Measurements from ENCODE around the gene MACROD2. TPM values are rescaled to one million over a fixed set of nuclear protein-coding genes. Genes with fewer than 3 reads are reported as not detected.

The MACROD2 gene
- total RNA-seq, 1 donor from 2014 or later: not detected

DNA sequence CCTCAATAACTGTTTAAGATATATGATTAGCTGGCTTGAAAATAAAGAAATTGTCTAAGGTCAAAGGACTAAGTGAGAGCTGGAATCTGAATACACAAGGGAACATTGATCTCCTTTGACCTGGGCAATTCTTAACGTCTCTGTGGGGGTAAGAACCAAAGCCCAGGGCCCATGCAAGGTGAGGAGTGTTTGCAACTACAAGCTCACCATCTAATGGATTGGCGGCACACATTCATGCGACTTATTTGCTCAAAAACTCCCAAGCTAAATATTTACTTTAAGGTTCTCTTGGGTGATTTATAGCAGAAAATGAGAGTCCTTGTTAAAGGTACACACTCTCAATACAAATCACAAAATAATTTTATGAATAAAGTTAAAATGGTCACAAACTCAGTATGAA is 734.1 kb downstream of the MACROD2 start:
- no peaks in the 10 kb centered on the region for H3K4me1 Mint-ChIP-seq (ENCODE audit: low read depth)
- no peak overlapping the region for H3K4me3 Mint-ChIP-seq
- H3K27me3 Mint-ChIP-seq (ENCODE audit: insufficient read depth): no peaks in the 10 kb centered on the region
- H3K36me3 Mint-ChIP-seq (ENCODE audit: low read depth): no peaks in the 10 kb centered on the region
- intact Hi-C loops (cut with micrococcal nuclease): loop anchor here (10.0 kb wide), 1 partner anchor 45 kb away; no protein-coding TSS in a partner anchor
- no peaks in the 10 kb centered on the region for H3K9me3 Mint-ChIP-seq
- no peak for DNase-seq (ENCODE audit: low spot score)
- no peak overlapping the region for H3K27ac Mint-ChIP-seq

DNA sequence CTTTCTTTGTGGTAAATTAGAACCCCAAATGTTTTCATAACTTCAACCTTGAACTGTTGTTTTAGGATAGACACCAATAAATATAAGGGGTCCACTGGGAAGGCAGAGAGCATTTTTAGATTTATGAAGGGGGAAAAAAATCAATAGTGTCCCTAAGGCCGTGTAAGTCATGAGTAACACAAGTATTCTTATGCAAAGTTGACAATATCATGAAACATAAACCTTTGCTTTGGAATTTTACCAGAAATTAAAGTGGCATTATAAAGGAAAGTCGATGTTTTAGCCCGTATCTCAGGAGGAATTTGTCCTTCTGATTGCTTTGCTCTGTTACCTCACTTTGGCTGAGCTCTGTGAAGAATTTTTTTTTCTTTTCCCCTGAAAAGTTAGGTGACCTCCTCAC is 737.0 kb downstream of the MACROD2 start:
- DNase-seq (ENCODE audit: low spot score): no peak
- H3K27ac Mint-ChIP-seq: no peak overlapping the region
- intact Hi-C loops (cut with micrococcal nuclease): no loop called here
- H3K4me3 Mint-ChIP-seq: no peak overlapping the region
- no peaks in the 10 kb centered on the region for H3K27me3 Mint-ChIP-seq (ENCODE audit: insufficient read depth)
- no peaks in the 10 kb centered on the region for H3K36me3 Mint-ChIP-seq (ENCODE audit: low read depth)
- H3K9me3 Mint-ChIP-seq: peaks cover 4% of the 10 kb centered on the region
- no peaks in the 10 kb centered on the region for H3K4me1 Mint-ChIP-seq (ENCODE audit: low read depth)

DNA sequence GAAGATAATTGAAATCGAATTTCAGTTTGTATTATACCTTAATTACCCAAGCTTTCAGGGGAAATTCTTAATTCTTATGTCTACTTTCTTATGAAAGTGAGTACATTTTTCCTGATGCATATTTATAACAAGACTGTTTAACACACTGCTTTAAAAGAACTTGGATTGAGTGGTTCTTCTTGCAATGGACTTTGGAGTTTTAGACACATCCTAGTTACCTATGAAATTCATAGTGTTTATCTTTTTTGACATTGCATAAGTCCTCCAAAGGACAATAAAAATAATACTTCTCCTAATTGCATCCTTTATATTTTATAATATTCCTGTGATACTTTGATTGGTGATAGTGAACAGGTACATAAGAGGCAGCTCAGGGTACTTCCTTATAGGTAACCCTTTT is 737.7 kb downstream of the MACROD2 start:
- Mint-ChIP-seq H3K36me3 (ENCODE audit: low read depth) (no peaks in the 10 kb centered on the region), H3K27ac (no peak overlapping the region), H3K27me3 (ENCODE audit: insufficient read depth) (no peaks in the 10 kb centered on the region), H3K9me3 (peaks cover 4% of the 10 kb centered on the region), H3K4me3 (no peak overlapping the region), H3K4me1 (ENCODE audit: low read depth) (no peaks in the 10 kb centered on the region)
- no peak for DNase-seq (ENCODE audit: low spot score)
- intact Hi-C loops (cut with micrococcal nuclease): no loop called here

DNA sequence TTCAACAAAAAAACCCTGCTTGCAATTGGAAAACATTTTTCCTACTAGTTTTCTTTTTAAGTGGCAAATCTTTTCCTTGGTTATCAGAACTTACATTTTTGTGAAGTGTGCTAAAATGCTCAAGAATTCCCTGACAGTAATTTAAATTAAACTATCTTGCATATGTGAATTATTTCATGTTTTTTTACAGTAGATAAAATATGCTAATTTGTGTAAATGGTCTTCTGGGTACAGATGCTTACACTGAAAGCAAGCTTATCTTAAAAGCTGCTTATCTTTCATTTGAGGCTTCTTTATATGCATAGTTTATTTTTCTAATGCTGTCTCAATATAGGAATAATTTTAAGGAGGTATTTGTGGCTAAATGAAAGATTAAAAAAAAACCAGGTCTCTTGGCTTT is 745.1 kb downstream of the MACROD2 start:
- intact Hi-C loops (cut with micrococcal nuclease): no loop called here
- H3K4me3 Mint-ChIP-seq: no peak overlapping the region
- peaks cover 8% of the 10 kb centered on the region for H3K9me3 Mint-ChIP-seq
- H3K27me3 Mint-ChIP-seq (ENCODE audit: insufficient read depth): no peaks in the 10 kb centered on the region
- DNase-seq (ENCODE audit: low spot score): no peak
- no peaks in the 10 kb centered on the region for H3K36me3 Mint-ChIP-seq (ENCODE audit: low read depth)
- H3K27ac Mint-ChIP-seq: no peak overlapping the region
- H3K4me1 Mint-ChIP-seq (ENCODE audit: low read depth): no peaks in the 10 kb centered on the region

DNA sequence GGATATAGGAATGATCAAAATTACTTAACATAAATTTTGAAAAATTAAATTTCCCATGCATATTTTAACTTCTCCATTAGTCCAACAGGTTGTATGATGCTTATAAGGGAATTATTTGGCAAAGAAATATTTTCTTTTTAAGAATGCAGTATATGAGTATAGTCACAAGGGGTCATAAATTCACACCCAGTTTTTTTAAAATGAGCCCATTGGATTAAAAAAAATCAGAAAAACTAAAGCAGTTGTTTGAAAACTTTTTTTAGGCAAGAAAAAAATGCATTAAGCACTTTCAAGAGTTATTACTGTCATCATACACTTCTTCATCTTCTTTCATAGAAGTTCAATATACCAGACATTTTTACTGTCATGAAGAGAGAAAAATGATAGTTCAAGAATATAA is 746.3 kb downstream of the MACROD2 start:
- Mint-ChIP-seq H3K9me3 (peaks cover 12% of the 10 kb centered on the region), H3K27me3 (ENCODE audit: insufficient read depth) (no peaks in the 10 kb centered on the region), H3K36me3 (ENCODE audit: low read depth) (no peaks in the 10 kb centered on the region), H3K27ac (no peak overlapping the region), H3K4me3 (no peak overlapping the region), H3K4me1 (ENCODE audit: low read depth) (no peaks in the 10 kb centered on the region)
- intact Hi-C loops (cut with micrococcal nuclease): no loop called here
- DNase-seq (ENCODE audit: low spot score): no peak

DNA sequence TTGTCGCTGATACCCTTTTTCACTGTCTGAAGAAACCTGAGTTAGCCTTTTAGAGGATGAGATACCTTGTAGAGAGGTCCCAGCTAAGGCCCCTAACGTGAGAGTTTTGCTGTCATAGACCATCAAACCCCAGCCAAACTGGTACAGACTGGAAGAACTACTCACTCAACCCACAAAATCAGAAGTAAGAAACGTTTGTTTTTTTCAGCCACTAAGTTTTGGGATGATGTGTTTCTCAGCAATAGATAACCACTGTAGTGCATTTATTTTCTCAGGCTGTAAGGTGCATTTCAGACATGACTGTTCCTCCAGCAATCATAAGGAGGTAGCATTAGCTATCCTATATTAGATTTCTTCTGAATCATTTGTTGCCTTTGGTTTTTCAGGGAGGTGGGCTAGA is 749.4 kb downstream of the MACROD2 start:
- intact Hi-C loops (cut with micrococcal nuclease): no loop called here
- H3K27ac Mint-ChIP-seq: no peak overlapping the region
- H3K36me3 Mint-ChIP-seq (ENCODE audit: low read depth): no peaks in the 10 kb centered on the region
- H3K4me3 Mint-ChIP-seq: no peak overlapping the region
- H3K9me3 Mint-ChIP-seq: peaks cover 19% of the 10 kb centered on the region
- no peaks in the 10 kb centered on the region for H3K27me3 Mint-ChIP-seq (ENCODE audit: insufficient read depth)
- DNase-seq (ENCODE audit: low spot score): no peak
- no peaks in the 10 kb centered on the region for H3K4me1 Mint-ChIP-seq (ENCODE audit: low read depth)

DNA sequence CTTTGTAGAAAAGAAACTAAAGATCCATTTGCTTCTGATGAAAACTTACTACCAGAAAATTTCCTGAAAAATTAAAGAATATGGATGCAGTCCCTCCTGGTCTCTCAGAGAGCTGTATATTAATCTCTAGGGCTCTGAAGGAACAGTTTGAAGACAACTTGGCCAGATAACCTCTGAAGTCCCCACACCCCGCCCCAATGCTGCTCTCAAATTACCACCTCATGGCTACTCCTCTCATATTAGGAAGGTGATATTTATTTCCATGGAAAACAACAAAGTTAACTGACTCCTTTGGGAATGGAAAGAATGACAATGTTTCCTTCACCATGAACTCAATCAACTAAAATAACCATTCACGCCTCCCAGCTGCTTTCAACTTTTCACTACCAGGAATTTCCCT is 750.5 kb downstream of the MACROD2 start:
- Mint-ChIP-seq H3K27ac (no peak overlapping the region), H3K4me1 (ENCODE audit: low read depth) (no peaks in the 10 kb centered on the region), H3K27me3 (ENCODE audit: insufficient read depth) (no peaks in the 10 kb centered on the region), H3K4me3 (no peak overlapping the region), H3K9me3 (peaks cover 19% of the 10 kb centered on the region), H3K36me3 (ENCODE audit: low read depth) (no peaks in the 10 kb centered on the region)
- intact Hi-C loops (cut with micrococcal nuclease): no loop called here
- no peak for DNase-seq (ENCODE audit: low spot score)

DNA sequence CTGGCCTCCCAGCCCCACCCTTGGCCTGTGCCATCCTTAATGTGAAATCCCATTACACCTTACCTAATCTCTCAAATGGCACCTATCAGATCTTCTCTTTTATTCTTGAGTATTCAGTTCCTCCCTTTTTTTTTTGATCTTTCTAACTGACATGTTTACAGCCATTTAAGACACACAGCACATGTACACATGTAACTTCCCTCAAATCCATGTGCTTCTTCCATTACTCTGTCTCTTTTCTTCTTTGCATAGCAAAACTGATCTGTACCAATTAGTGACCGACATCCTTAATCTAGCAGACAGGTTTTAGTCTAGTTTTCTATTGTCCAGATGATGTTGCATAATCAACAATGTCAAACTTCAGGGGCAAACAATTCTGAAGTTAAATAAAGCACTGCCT is 755.9 kb downstream of the MACROD2 start:
- H3K4me3 Mint-ChIP-seq: no peak overlapping the region
- H3K27ac Mint-ChIP-seq: no peak overlapping the region
- no peaks in the 10 kb centered on the region for H3K27me3 Mint-ChIP-seq (ENCODE audit: insufficient read depth)
- intact Hi-C loops (cut with micrococcal nuclease): no loop called here
- H3K36me3 Mint-ChIP-seq (ENCODE audit: low read depth): no peaks in the 10 kb centered on the region
- no peaks in the 10 kb centered on the region for H3K4me1 Mint-ChIP-seq (ENCODE audit: low read depth)
- DNase-seq (ENCODE audit: low spot score): no peak
- H3K9me3 Mint-ChIP-seq: peaks cover 8% of the 10 kb centered on the region

DNA sequence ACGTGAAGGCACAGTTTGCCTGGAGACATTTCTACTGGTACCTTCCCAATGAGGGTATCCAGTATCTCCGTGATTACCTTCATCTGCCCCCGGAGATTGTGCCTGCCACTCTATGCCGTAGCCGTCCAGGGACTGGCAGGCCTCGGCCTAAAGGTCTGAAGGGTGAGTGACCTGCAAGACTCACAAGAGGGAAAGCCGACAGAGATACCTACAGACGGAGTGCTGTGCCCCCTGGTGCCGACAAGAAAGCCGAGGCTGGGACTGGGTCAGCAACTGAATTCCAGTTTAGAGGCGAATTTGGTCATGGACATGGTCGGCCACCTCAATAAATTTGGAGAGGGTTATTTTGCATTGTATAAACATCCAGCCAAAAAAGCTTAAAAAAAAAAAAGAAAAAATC is 762.4 kb downstream of the MACROD2 start:
- Mint-ChIP-seq H3K4me3 (no peak overlapping the region), H3K4me1 (ENCODE audit: low read depth) (no peaks in the 10 kb centered on the region), H3K27me3 (ENCODE audit: insufficient read depth) (no peaks in the 10 kb centered on the region), H3K27ac (no peak overlapping the region), H3K36me3 (ENCODE audit: low read depth) (no peaks in the 10 kb centered on the region), H3K9me3 (peaks cover 5% of the 10 kb centered on the region)
- intact Hi-C loops (cut with micrococcal nuclease): no loop called here
- no peak for DNase-seq (ENCODE audit: low spot score)

DNA sequence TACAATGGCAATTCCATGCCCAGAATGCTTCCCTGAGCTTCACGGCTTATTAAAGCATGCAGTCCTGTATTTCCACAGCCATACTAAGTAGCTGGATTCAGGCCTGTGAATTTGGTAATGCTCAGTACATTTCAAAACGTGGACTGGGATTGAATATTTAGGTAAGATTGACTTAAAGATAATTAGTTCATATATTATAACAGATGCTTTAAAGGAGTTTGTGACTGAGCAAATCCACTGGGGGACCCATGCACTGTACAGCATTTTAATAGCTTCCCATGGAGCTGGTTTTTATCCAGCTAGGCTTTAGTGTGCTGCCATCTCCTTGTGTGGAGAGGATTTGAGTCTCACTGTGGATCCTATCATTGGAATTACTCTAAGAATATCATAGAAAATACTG is 763.0 kb downstream of the MACROD2 start:
- no peak for DNase-seq (ENCODE audit: low spot score)
- intact Hi-C loops (cut with micrococcal nuclease): no loop called here
- H3K36me3 Mint-ChIP-seq (ENCODE audit: low read depth): no peaks in the 10 kb centered on the region
- H3K4me3 Mint-ChIP-seq: no peak overlapping the region
- H3K27me3 Mint-ChIP-seq (ENCODE audit: insufficient read depth): no peaks in the 10 kb centered on the region
- H3K9me3 Mint-ChIP-seq: peaks cover 11% of the 10 kb centered on the region
- no peak overlapping the region for H3K27ac Mint-ChIP-seq
- no peaks in the 10 kb centered on the region for H3K4me1 Mint-ChIP-seq (ENCODE audit: low read depth)

DNA sequence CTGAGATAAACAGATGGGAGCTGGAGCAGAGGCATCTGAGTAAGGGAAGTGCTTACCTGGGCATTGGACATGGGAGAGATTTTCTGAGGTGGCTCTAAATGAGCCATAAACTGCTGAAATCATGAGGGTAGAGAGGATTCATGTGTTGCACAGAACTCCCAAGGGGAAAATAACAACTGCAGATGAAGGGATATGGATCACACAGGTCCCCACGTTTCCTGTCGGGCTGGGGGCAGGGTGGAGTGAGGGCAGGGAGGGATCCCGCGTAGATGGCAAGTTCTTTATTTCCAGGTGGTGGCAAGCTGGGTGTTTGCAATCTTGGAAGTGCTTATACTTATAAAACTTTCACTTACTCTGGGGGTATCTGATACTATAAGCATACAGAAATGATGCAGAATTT is 764.7 kb downstream of the MACROD2 start:
- no peaks in the 10 kb centered on the region for H3K4me1 Mint-ChIP-seq (ENCODE audit: low read depth)
- no peak overlapping the region for H3K27ac Mint-ChIP-seq
- H3K36me3 Mint-ChIP-seq (ENCODE audit: low read depth): no peaks in the 10 kb centered on the region
- no peak for DNase-seq (ENCODE audit: low spot score)
- H3K4me3 Mint-ChIP-seq: no peak overlapping the region
- intact Hi-C loops (cut with micrococcal nuclease): no loop called here
- H3K9me3 Mint-ChIP-seq: peaks cover 13% of the 10 kb centered on the region
- H3K27me3 Mint-ChIP-seq (ENCODE audit: insufficient read depth): no peaks in the 10 kb centered on the region

DNA sequence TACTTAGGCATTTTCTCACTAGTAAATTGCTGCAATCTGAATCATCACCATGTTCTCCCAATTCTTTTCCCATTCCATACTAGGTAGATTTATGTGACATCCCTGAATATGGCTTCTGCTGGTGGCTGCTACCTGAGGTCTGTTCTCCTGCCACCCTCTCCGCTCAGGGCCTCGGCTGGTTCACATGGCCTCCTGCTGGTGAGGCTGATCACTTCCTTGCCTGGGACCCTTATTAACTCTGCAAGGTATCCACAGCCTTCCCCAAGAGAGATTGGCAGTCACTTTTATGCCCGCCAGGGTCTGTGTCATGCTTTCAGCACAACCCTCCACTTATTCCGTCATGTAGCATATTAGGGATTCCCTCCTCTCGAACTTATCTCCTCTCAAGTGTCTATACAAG is 766.6 kb downstream of the MACROD2 start:
- H3K9me3 Mint-ChIP-seq: peaks cover 17% of the 10 kb centered on the region
- H3K36me3 Mint-ChIP-seq (ENCODE audit: low read depth): no peaks in the 10 kb centered on the region
- no peaks in the 10 kb centered on the region for H3K27me3 Mint-ChIP-seq (ENCODE audit: insufficient read depth)
- intact Hi-C loops (cut with micrococcal nuclease): no loop called here
- H3K4me3 Mint-ChIP-seq: no peak overlapping the region
- H3K27ac Mint-ChIP-seq: no peak overlapping the region
- H3K4me1 Mint-ChIP-seq (ENCODE audit: low read depth): no peaks in the 10 kb centered on the region
- DNase-seq (ENCODE audit: low spot score): no peak

DNA sequence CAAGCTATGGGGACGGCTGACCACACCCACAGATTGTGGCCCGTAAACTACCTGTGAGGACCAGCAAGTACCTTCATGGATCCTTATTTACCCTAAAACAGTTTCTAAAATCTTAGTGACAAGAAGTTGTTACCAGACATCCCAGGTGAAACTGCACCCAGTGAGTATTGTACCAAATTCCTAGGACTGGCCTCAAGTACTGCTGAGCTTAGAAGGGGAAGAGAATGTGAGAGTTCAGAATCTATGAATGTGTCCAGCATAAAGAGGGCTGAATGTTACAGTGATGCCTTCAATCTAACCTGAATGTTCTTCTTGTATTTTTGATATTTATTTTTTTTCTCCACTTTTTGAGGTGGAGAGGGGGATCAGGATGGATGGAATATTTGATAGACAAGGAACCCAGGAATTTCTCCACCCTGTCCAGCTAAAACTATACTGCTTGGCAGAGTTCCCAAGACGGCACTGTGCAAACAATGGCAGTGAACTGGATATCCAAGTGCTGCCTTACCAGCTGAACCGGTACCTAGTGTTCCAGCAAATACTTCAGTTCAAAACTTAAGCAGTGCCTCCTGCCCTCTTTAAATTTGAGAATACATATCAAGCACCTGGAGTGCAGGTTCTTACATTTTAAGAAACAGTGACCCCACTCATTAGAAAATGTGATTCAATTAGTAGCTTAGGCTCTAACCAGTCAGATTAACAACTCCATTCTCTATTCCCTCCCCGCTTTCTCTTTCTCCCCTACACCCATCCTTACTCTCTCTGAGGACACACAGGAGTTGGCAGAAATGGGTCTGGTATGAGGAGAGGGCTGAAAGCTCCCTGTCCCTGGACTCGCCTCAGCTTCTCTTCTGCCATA is 769.4 kb downstream of the MACROD2 start:
- no peaks in the 10 kb centered on the region for H3K27me3 Mint-ChIP-seq (ENCODE audit: insufficient read depth)
- H3K9me3 Mint-ChIP-seq: peaks cover 15% of the 10 kb centered on the region
- intact Hi-C loops (cut with micrococcal nuclease): no loop called here

DNA sequence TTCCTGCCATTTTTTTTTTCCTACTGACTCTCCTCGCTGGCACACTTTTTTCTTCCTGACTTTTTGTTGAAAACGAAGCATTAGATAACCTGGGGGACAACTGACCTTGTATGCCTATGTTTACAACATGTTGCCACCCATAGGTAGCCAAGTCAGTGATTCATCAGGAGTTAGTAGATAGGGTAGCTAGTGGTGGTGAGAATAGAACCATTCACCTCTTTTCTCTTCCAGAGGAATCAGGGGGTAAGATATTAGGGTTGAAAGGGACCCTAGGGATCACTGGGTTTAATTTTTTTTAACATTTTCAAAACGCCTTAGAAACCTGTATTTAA is 770.0 kb downstream of the MACROD2 start:
- DNase-seq (ENCODE audit: low spot score): no peak
- H3K27ac Mint-ChIP-seq: no peak overlapping the region

More for the DNA sequence above, 769.4 kb downstream of the MACROD2 start:
- H3K36me3 Mint-ChIP-seq (ENCODE audit: low read depth): no peaks in the 10 kb centered on the region
- H3K27ac Mint-ChIP-seq: no peak overlapping the region
- no peak overlapping the region for H3K4me3 Mint-ChIP-seq
- no peaks in the 10 kb centered on the region for H3K4me1 Mint-ChIP-seq (ENCODE audit: low read depth)
- no peak for DNase-seq (ENCODE audit: low spot score)

More for the DNA sequence above, 770.0 kb downstream of the MACROD2 start:
- Mint-ChIP-seq H3K4me1 (ENCODE audit: low read depth) (no peaks in the 10 kb centered on the region), H3K9me3 (peaks cover 15% of the 10 kb centered on the region), H3K27me3 (ENCODE audit: insufficient read depth) (no peaks in the 10 kb centered on the region), H3K36me3 (ENCODE audit: low read depth) (no peaks in the 10 kb centered on the region), H3K4me3 (no peak overlapping the region)
- intact Hi-C loops (cut with micrococcal nuclease): no loop called here
